Stimulated activated CD8-positive, alpha-beta memory T cell treated with anti-CD3 and anti-CD28 coated beads, Interleukin-15, amount 100 ng/mL, for 48 hours (primary cell): ENCODE data around the gene CPE.

Source experiments
- DNase-seq, 2 donors: peaks; one replicate each; pipeline ENCODE4 v3.0.0-alpha.2; 2020; ENCODE audit warnings: low read depth in 2 of 2

Gene CPE

DNA sequence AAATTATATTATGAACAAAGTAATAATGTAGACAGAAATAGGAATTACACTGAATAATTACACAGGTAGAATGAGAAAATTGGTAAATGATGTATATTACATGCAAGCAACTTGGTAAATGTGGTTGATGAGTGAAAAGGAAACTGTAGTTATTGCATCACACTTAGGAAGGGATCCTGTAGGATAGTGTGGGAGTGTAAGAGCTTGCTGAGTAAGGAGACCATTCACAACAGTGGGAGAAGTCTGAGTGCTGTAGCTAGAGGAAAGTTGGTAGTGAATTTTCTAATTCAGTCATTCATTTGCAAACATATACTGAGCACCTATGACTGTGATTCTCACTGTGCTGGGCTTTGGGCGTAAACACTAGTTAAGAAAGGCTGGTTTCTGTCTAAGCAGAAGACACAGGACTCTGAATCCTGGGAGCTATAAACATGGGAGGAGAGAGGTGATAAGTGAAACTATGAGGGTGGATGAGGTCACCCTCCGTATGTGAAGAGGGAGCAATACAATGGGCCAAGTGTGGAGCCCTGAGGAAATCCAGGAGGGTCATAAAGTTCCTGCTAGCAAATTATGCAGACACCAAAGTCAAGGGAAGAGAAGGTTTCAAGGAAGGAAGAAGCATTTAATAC is 14.2 kb upstream of the CPE start:
- DNase-seq, result no peak

DNA sequence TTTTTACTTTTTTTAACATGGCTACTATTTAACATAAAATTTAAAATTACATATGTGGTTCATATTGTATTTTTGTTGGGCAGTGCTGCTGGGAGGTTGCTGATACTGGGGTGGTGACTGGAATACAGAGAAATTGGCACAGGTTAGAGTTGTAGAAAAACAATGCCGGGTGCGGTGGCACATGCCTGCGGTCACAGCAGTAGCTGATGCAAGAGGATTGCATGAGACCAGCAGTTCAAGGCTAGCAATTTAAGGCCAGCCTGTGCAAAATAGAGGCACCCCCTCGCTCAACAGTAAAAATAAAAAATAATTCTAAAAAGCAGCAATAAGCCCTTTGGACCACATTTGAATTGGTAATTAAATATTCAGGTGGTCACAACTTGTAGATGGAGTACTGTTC is 11.8 kb upstream of the CPE start:
- DNase-seq, result no peak

DNA sequence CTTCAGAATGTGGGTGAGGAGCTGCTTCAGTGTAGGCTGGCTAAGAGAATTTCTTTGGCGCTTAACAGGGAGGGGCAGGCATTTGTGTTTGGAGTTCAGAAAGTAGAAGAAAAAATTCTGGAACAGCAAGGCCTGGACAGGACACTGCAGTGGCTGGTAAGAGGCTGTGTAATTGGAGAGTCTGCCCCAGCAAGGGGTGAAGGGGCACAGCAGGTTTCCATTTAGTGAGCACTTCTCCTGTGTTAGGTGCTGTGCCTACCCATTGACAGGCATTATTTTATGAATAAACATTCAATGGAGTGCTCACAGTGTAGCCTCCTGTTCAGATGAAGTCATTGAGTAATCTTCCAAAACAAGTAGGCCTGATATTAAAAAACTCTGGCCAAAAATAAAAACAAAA is 10.7 kb upstream of the CPE start:
- no peak for DNase-seq

DNA sequence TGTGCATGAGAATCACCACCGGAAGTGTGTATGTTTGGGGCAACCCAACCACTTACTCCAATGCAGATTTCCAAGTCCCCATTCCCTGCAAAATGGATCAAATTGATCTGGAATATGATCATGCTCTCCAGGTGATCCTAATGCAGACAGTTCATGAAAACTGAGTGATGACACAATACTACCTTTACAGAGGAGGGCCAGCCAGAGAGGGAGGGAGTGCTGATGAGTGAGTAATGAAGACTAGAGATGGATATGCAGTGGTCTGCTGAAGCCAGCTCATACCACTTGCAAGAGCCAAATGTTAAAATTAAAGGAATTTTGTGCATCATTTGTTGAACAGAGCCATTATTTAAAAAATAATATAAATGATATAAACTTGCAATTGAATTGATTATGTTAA is 10.2 kb upstream of the CPE start:
- DNase-seq, result no peak

DNA sequence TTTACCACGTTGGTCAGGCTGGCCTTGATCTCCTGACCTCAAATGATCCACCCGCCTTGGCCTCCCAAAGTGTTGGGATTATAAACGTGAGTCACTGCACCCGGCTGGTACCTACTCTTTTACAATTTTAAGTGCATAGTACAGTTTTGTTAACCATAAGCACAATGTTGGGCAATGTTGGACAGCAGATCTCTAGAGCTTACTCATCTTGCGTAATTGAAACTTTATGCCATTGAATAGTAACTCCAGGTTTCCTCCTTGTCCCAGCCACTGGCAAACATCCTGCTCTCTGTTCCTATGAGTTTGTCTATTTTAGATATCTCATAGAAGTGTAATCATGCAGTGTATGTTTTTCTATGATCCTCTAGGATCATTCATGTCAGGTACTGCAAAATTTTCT is 9.3 kb upstream of the CPE start:
- DNase-seq, result no peak

DNA sequence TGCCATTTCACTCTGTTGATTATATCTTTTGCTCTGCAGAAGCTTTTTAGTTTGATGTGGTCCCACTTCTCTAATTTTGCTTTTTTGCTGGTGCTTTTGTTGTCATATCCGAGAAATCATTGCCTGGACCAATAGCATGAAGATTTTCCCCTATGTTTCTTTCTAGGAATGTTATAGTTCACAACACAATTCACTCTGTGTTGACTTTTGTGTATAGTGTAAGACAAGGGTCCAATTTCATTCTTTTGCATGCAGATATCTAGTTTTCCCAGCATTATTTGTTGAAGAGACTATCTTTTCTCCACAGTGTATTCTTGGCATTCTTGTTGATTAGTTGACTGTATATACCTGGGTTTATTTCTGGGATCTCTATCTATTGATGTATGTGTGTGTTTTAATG is 8.3 kb upstream of the CPE start:
- no peak for DNase-seq

DNA sequence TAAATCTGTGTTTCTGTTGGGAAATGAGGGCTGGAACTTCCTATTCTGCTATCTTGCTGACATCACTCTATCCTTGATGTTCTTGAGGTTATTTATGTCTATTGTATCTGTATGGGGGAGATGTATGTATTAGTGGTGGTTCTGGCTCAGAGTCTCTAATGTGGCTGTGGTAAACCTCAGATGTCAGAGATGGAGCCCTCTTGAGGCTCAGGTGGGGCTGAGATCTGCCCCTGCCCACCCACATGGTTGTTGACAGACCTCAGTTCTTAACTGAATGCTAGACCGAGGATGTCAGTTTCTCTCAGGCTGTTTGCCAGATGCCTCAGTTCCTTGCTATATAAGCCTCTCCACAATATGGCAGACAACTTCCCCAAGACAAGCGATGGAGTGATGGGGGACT is 3.3 kb upstream of the CPE start:
- no peak for DNase-seq

DNA sequence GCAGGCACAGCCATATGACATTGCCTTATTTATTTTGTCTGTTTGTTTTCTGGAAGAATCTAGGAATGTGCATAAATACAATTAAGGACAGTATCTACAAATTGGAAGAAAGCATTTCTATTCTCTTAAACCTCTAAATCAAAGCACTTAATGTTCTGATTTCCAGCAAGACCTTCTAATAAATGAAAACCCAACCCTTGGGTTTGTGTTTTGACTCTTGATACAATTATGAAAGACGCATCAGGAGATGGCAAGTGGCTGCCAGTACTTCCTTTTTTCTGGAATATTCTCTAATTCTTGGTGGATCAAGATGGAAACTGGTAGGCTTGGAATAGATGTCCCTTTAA is 437 bp upstream of the CPE start:
- DNase-seq, result no peak

DNA sequence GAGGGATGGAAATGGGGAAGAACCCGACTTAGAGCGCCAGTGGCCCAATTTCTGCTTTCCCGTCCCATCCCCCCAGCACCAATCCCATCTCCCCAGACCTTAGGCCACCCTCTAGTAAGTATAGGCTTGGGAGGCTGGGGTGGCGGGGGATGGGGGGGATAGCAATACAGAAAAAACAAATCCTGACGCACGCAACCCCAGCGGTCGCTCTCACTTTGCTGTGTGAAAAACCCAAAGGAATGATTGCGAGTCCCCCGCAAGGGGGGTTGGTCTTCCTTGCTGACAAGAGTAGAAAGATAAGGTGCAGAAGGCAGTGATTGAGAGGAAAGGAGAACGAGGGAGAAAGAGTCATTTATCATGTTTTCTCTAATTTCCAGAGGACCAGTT is 863 bp downstream of the CPE start:
- DNase-seq, result no peak

DNA sequence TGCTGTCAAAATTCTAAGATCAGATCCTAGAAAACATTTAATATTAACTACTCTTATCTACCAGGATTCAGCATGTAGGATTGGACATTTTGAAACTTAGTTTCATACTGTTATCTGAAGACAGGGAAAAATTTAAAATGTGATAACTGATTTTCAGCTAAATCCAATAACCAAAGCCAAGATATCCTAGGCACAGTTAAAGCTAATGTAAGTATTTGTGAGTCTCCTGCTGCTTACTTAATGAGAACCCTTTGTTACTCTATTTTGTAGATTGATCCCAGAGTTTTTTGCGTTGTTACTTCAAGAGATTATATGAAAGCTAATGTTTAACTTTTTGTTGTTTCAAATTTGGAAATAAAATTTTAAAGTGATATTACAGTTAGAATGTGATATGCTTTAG is 2.0 kb downstream of the CPE start:
- DNase-seq, result no peak

DNA sequence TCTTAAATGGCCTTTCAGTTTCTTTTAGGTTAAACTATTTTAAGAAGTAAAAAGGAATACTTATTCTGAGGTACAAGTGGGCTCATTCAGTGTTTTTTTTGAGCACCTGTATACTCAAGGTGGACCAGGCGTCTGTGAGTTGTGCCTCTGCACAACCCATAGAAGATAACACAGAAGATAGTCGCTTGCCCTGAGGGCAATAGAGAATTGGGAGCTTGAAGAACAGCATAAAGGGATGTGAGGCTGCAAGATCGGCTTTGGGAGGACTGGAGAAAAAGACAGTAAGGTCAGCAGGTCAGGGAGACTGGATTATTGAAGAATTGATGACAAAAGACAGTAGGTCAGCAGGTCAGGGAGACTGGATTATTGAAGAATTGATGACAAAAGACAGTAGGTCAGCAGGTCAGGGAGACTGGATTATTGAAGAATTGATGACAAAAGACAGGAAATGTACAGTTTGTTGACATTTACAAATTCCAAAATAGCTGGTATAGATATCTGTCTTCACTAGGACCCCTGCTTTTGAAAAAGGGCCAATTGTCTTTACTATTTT is 3.1 kb downstream of the CPE start:
- DNase-seq, result no peak

DNA sequence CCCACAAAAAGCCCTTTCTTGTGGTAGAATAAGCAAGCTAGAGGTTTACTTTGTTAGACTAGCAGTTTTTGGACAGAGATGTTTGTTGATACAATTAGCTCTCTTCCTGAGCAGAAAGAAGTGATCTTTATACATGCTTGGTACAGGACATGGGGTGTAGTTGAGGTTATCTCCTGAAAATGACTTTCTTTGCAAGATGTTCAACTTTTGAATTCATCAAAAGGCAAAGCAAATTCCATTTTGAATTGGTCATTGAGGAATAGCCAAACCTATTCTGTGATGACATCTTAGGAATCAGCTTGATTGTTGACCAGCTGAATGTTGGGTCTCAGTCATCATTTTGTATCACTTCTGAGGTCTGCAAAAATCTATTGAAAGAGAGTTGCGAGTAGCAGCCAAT is 3.8 kb downstream of the CPE start:
- DNase-seq, result no peak

DNA sequence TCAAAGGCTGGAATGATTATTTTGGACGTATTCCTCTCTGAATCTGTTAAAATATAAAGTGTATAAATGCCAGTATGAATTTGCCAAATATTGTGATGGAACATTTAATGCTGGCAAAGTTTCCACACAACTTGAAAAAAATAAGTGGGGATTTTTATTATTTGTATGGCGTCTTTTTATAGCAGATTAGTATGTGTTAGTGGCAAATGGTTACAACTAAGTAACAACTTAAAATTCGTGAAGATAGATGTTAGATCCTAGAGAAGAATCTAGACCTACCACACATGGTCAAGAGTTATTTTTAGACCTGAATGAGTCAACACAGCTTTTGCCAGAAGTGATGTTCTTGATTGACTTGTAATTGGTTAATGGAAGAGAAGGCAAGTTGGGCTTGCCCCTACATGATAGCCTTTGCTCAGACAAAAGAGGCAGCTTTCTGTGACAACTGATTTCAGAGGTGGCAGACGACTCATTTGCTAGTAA is 4.8 kb downstream of the CPE start:
- DNase-seq, result no peak

DNA sequence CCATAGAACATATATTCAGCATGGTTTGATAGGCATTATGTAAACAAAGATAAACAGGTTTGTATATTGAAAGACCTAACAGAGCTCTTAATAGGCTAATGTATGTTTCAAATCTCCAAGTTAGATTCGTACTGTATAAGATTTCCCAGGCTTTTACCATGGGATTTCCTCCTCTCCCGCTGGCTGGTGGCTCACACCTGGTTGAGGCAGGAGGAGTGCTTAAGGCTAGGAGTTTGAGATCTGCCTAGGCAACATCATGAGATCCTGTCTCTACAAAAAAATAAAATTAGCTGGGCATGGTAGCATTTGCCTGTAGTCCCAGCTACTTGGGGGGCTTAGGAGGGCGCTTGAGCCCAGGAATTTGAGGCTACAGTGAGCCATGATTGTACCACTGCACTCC is 5.4 kb downstream of the CPE start:
- no peak for DNase-seq

DNA sequence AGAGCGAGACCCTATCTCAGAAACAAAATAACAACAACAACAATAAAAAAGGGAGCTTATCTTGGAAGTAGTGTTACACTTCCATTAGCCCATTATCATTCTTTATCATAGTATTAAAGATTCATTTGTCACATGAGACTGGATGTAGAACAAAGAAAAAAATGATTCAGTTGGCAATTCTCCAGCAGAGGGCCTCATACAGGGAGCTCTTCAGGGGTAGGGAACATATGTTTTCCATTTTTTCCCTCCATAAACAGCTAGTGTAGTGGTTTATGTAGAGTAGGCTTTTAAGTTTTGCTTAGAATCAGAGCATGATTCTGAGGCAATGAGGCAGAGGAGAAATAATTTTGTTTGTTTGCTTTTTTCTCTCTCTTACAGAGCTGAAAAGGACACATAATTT is 5.8 kb downstream of the CPE start:
- DNase-seq, result no peak

DNA sequence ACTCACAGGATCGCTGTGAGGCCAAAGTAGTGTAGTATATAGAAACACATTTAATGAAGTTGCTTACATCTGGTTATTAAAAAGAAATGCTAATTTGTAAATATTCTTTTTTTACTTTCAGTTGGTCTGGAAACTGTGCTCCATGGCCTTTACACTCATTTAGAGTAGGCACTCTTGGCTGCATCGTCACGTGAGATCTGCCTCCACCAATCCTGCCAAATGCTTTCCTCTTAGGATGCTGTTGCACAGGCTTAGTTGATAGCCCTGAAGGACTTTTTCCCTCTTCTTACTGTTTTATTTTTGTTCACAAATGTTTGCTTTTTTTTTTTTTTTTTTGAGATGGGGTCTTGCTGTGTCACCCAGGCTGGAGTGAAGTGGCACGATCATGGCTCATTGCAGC is 6.3 kb downstream of the CPE start:
- DNase-seq, result no peak

DNA sequence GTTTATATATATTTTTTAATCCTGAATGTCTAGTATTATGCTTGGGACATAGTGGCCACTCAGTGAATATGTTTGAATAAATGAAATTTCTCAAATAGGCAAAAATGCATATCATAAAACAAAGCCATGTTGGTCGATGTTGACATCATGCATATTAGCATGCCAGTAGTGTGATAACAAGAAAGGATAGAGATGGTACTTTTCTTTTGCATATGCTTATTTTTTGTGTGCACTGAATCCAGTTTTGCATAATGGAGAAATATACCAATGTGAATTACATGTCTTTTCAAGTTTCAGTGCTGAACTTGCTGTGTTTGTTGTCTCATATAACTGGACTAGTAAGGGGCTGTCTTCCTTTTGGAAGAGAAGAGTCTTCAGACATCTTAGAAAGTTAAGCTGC is 7.5 kb downstream of the CPE start:
- no peak for DNase-seq

DNA sequence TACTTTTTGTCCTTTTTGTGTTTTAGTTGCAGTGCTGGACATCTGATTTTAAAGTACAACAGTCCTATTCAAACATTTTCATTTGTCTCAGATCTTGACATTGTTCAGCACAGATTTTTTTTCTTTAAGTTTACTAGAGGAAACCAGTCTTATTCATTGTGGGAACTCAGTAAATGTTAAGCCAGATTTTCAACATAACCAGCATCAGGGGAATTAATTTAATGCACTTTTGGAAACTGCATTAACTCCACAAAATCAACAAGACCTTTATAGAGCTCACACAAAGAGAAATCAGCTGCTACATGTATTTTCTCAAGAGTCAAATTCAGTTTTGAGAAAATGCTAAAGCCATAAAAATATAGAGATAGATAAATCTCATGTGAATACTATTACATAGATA is 9.9 kb downstream of the CPE start:
- DNase-seq, result no peak

DNA sequence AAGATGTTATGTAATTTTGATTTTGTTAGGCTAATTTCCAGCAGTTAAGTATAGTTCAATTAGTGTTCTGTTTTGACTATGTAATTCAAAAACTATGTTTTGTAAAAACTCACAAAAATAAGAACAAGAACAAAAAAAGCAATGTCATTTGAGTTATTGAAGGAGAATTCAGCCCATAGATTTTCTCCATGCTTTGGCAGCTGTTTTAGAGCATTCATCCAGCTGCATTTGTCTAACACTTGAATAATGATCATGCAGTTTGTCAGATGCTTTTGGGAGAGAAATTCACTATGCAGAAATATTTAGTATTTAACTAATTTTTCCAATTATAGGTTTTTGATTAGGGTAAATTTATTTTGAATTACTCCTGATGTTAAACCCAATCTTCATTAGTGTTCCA is 14.2 kb downstream of the CPE start:
- DNase-seq, result no peak

DNA sequence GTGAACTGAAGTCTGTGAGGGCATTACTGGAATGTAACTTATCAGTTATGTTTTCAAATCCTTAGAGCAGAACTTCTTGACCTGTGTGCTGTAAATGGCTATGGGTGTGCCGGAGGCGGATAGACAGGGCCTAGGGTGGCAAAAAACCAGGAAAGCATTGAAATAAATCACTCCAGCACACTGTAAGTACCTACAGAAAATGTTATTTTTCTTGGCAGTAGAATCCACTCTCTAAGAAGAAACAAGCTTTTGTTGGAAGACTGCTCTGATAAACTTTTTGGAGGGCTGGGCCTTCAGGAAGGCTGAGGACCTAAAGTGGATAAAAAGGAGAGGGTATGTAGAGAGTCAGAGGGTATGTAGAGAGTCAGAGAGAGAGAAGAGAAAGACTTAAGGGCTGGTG is 14.9 kb downstream of the CPE start:
- no peak for DNase-seq

DNA sequence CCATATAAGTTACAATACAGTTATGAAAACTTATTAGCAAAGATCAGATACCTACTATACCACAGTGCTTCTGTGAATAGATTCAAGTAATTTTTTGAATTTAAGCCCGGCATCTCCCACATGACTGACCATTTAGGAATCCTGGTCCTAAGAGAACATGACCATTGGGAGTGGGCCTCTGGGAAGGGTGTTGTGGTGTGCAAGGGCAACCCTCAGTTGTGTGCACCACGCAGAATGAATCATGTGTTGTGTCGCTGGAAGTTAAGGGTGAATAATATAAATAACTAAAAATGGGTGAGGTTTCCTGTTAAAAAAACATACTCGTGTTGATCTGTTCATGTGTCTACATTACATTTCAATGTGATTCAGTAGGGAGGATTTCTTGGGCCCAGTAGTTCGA is 15.5 kb downstream of the CPE start:
- no peak for DNase-seq

DNA sequence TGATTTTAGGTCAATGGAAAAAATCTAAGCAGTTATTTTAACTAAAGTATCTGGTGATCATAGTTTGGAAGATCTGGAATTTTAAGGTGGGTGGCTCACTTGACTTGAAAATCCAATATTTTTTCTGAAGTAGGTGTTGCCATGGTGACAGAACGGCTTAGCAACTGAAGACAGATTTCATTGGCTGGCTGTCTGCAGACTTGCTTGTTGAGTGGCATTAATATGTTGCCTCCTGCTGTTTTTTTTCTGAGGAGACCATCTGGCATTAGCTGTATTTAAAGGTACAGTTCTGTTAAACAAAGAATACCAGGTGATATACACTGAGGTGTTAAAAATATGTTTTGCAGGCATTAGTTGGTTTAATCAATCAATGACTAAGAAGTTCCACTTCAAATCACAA is 19.8 kb downstream of the CPE start:
- DNase-seq, result no peak

DNA sequence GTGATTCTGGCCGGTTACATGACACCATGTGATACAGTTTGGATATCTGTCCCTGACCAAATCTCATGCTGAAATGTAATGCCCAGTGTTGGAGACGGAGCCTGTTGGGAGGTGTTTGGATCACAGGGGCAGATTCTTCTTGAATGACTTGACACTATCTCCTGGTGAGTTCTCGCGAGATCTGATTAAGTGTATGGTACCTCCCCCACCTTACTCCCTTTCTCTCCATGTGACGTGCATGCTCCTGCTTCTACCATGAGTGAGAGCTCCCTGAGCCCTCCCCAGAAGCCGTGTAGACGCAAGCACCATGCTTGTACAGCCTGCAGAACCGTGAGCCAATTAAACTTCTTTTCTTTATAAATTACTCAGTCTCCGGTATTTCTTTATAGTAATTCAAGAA is 23.6 kb downstream of the CPE start:
- no peak for DNase-seq

DNA sequence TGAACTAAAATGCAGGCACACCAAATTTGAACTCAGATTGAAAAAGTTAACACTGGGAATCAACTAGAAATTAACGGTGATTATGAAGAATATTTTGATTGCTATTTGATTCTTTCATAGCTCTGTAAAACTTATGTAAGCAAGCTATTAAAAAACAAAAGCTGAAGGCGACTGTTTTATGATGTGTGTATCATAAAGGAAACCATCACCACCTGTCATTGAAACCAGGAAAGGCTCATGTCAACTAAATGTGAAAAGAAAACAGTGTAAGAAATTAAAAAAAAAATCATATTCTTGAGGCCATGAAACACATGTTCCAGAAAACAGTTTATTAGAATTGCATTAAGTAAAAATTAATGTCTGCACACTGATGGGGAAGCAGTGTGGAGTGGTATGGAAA is 24.2 kb downstream of the CPE start:
- DNase-seq, result no peak

DNA sequence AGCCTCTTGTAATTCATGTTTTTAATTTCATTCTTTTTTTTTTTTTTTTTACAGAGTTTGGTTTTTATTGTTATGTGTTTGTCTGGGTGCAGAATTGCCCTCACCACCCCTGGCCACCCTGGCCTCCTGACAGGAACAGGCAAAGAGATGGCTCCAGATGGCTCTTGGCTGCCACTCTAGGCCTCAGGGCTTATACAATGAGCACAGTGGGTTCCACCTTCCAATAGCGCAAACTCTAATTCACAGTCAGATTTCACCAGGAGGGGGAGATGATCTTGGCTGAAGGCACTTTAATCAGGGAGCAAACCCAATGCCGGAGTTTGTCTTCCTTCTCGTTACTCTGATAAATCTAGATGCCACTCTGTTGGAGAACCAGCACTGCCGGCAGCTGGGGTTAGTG is 24.8 kb downstream of the CPE start:
- DNase-seq, result no peak
